ENCODE data around the gene SENP3. TPM values are rescaled to one million over a fixed set of nuclear protein-coding genes. Genes with fewer than 3 reads are reported as not detected.

Gene SENP3
- total and polyA plus RNA-seq, 2 of the 13 experiments (the other 11 are each of a cell fraction or from before 2014, with no cell fraction given) = 55.8 to 75.4 TPM

DNA sequence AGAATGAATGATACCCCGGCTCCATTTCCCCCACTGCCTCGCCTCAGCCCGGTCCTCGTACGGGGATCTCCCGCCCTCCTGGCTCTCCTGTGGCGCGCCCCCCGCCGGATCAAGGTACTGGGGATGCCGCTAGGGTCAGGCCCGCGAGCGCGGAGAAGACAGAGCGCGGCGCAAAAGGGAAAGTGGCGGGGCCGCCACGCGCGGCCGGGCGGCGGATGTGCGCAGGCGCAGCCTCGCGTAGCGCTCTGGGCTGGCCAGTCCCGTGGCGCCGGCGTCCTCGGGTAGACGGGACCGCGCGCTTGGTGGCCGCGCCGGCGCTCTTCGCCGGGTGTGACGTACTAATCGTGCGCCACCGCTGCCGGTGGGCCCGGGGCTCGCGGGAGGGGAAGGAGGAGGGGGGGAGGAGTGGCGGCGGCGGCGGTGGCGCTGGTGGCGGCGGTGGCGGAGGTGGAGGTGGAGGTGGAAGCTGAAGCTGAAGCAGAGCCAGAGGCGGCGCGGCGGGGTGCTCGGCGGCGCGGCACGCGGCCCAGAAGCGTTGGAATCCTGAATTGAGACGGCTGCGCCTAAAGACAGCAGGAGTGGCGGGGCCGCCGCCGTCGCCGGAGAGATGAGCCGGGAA, at the start of gene SENP3 (continued):
- TF ChIP-seq, protein P1, sequence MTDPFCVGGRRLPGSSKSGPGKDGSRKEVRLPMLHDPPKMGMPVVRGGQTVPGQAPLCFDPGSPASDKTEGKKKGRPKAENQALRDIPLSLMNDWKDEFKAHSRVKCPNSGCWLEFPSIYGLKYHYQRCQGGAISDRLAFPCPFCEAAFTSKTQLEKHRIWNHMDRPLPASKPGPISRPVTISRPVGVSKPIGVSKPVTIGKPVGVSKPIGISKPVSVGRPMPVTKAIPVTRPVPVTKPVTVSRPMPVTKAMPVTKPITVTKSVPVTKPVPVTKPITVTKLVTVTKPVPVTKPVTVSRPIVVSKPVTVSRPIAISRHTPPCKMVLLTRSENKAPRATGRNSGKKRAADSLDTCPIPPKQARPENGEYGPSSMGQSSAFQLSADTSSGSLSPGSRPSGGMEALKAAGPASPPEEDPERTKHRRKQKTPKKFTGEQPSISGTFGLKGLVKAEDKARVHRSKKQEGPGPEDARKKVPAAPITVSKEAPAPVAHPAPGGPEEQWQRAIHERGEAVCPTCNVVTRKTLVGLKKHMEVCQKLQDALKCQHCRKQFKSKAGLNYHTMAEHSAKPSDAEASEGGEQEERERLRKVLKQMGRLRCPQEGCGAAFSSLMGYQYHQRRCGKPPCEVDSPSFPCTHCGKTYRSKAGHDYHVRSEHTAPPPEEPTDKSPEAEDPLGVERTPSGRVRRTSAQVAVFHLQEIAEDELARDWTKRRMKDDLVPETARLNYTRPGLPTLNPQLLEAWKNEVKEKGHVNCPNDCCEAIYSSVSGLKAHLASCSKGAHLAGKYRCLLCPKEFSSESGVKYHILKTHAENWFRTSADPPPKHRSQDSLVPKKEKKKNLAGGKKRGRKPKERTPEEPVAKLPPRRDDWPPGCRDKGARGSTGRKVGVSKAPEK (CRISPR knock-in tag; IDR thresholded peaks at IDR 0.05; ENCODE audit: borderline replicate concordance) = no peak
- TF ChIP-seq HNF4G (IDR thresholded peaks at IDR 0.05; ENCODE audit: borderline replicate concordance, low read depth, low read length) = no peak
- TF ChIP-seq HNF4G (CRISPR knock-in tag; IDR thresholded peaks at IDR 0.05; ENCODE audit: borderline replicate concordance, low read depth) = peak; percentile 62; the same call in 1 of the 2 replicates
- TF ChIP-seq ZBTB3 (CRISPR knock-in tag; IDR thresholded peaks at IDR 0.05; ENCODE audit: borderline replicate concordance, low read depth) = 0 out of 2 replicates have a peak, but pooled peaks have one; percentile 30
- no peak for TF ChIP-seq ZNF441 (CRISPR knock-in tag; IDR thresholded peaks at IDR 0.05; ENCODE audit: borderline replicate concordance)
- no peak for TF ChIP-seq ZNF350 (CRISPR knock-in tag; IDR thresholded peaks at IDR 0.05; ENCODE audit: borderline replicate concordance, low read depth)
- TF ChIP-seq, protein P2, sequence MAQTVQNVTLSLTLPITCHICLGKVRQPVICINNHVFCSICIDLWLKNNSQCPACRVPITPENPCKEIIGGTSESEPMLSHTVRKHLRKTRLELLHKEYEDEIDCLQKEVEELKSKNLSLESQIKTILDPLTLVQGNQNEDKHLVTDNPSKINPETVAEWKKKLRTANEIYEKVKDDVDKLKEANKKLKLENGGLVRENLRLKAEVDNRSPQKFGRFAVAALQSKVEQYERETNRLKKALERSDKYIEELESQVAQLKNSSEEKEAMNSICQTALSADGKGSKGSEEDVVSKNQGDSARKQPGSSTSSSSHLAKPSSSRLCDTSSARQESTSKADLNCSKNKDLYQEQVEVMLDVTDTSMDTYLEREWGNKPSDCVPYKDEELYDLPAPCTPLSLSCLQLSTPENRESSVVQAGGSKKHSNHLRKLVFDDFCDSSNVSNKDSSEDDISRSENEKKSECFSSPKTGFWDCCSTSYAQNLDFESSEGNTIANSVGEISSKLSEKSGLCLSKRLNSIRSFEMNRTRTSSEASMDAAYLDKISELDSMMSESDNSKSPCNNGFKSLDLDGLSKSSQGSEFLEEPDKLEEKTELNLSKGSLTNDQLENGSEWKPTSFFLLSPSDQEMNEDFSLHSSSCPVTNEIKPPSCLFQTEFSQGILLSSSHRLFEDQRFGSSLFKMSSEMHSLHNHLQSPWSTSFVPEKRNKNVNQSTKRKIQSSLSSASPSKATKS (CRISPR knock-in tag; IDR thresholded peaks at IDR 0.05) = no peak
- TF ChIP-seq SAP130 (CRISPR knock-in tag; IDR thresholded peaks at IDR 0.05; ENCODE audit: low read depth) = peak; percentile 86
- TF ChIP-seq AGO2 (optimal IDR thresholded peaks at IDR 0.05; ENCODE audit: low read depth, low read length) = peak; percentile 84
- TF ChIP-seq NCOA2 (CRISPR knock-in tag; IDR thresholded peaks at IDR 0.05) = no peak
- no peak for TF ChIP-seq ZFP90 (CRISPR knock-in tag; IDR thresholded peaks at IDR 0.05; ENCODE audit: borderline replicate concordance)
- no peak for TF ChIP-seq SSRP1 (CRISPR knock-in tag; IDR thresholded peaks at IDR 0.05)
- no peak for TF ChIP-seq WIZ (CRISPR knock-in tag; IDR thresholded peaks at IDR 0.05)
- TF ChIP-seq SIX1 (CRISPR knock-in tag; IDR thresholded peaks at IDR 0.05; ENCODE audit: borderline replicate concordance) = no peak
- no peak for TF ChIP-seq ZNF12 (CRISPR knock-in tag; IDR thresholded peaks at IDR 0.05)
- TF ChIP-seq EZH2 (conservative IDR thresholded peaks at IDR 0.05; ENCODE audit: low read depth, low read length) = no peak
- no peak for TF ChIP-seq ZNF614 (CRISPR knock-in tag; IDR thresholded peaks at IDR 0.05; ENCODE audit: borderline replicate concordance)
- no peak; the same call in 1 of the 2 replicates for TF ChIP-seq ZBTB7B (CRISPR knock-in tag; IDR thresholded peaks at IDR 0.05)
- TF ChIP-seq BRCA1 (CRISPR knock-in tag; IDR thresholded peaks at IDR 0.05) = no peak; the same call in 1 of the 2 replicates
- TF ChIP-seq CENPT (CRISPR knock-in tag; IDR thresholded peaks at IDR 0.05; ENCODE audit: low read depth) = no peak
- no peak for TF ChIP-seq HNF4A (CRISPR knock-in tag; IDR thresholded peaks at IDR 0.05)
- no peak for TF ChIP-seq RBM22 (optimal IDR thresholded peaks at IDR 0.05; ENCODE audit: low read length)
- 0 out of 2 replicates have a peak, but pooled peaks have one; percentile 40 for TF ChIP-seq ZNF343 (CRISPR knock-in tag; IDR thresholded peaks at IDR 0.05)
- TF ChIP-seq, protein P3, sequence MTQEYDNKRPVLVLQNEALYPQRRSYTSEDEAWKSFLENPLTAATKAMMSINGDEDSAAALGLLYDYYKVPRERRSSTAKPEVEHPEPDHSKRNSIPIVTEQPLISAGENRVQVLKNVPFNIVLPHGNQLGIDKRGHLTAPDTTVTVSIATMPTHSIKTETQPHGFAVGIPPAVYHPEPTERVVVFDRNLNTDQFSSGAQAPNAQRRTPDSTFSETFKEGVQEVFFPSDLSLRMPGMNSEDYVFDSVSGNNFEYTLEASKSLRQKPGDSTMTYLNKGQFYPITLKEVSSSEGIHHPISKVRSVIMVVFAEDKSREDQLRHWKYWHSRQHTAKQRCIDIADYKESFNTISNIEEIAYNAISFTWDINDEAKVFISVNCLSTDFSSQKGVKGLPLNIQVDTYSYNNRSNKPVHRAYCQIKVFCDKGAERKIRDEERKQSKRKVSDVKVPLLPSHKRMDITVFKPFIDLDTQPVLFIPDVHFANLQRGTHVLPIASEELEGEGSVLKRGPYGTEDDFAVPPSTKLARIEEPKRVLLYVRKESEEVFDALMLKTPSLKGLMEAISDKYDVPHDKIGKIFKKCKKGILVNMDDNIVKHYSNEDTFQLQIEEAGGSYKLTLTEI (CRISPR knock-in tag; conservative IDR thresholded peaks at IDR 0.05) = no peak
